GM19035 (cell line): ENCODE data around the gene RCVRN.

Experiments used
- ATAC-seq: cut with Tn5 transposase; IDR thresholded peaks from one replicate; pipeline ENCODE4 v1.9.1; 2021; ENCODE audit not compliant: unreplicated experiment

Gene RCVRN

DNA sequence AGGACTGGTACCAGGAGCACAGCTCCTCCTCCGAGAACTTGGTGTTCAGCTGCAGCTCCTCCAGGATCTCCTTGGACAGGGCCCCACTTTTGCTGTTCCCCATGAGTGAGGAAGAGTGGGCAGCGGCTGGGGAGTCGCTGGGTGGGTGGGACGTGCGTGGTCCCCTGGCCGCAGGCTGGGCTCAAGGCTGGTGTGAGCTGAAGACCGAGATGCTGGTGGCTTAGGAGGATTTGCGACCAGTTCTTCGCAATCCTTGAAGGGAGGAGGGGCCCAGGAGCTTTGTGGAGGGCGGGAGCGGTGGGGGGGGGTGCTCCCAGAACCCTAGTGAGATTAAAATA is at the start of gene RCVRN:
Gene RCVRN (minus strand): TSS at position 194 of the 338 bp plus-strand sequence. CDS start 91 bp downstream, at position 103.
- ATAC-seq = no peak

DNA sequence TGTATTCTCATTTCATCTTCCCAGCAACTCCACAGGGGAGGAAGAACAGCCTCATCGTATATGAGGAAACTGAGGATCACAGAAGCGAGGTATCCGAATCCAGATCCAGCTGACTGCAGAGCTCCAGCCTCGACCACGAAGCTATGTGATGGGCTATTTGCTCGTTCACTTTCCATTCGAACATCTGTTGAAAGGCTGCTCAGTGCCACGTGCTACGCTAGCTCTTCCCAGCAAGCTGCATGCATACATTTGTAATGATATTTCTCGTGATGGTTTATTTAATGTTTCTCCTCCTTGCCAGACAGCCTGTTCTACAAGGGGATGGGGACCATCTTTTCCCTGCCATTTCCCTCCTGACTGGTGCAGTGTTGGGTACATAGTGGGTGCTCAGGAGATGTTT is 48.4 kb upstream of the RCVRN start:
- no peak for ATAC-seq

DNA sequence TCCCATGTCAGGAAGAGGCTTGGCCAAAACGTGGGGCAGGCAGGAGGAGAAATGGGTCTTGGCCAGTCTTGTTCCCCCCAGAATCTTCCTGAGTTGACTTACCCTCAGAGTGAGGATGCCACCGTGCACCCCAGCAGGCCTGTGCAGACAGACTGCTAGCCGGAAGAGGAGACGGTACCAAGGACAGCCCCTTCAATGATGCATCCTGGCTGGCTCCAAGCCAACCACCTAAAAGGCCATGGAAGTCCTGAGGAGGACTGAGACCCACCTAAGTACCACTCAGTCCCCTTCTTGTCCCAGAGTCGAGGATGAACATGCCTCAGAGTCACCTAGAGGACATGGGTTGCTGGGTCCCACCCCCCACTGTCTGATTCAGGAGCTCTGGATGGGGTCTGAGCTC is 46.7 kb upstream of the RCVRN start:
- ATAC-seq = no peak

- ATAC-seq = no peak
Measured at GRCh38 chr17:9948928-9949327, 43.9 kb upstream of the RCVRN start.

DNA sequence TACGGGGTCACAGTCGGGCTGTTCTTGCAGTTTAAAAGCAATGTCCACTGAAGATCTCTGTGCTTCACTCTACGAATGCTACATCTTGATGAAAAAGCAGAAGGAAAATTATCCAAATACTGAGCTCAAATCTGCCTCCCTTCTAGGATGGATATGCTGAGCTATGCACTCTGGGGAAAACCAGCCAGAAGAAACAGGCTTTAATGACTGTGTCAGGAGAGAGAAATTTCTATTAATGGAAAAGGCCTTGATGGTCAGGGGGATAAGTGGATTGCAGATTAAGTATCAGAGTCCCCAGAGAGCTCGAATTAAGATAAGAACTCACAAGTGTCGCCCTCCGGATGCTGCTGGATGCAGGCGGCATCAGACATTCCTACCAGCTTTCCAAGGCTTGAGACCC is 39.6 kb upstream of the RCVRN start:
- ATAC-seq = no peak

GRCh38 chr17:9943343-9943742 is 38.3 kb upstream of the RCVRN start:
- ATAC-seq = no peak

DNA sequence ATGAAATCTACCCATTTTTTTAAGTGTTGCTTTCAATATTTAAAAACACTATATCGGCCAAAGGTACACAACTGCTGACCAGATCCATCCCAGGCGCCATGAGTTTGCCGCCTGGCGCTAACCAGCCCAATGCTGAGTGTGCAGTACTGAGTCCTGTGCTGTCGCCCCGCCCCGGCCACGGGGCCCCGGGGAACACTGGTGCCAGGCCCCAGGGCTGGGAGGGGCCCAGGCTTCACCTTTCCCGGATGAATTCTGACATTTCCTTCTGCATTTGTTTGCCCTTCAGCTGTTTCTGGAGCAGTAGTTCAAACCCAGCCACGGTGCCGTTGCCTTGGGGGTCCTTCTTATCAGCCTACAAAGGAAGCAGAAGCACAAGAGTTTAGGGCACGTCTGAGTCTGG is 37.8 kb upstream of the RCVRN start:
- no peak for ATAC-seq

- no peak for ATAC-seq
Measured at GRCh38 chr17:9941305-9941704, 36.2 kb upstream of the RCVRN start.

DNA sequence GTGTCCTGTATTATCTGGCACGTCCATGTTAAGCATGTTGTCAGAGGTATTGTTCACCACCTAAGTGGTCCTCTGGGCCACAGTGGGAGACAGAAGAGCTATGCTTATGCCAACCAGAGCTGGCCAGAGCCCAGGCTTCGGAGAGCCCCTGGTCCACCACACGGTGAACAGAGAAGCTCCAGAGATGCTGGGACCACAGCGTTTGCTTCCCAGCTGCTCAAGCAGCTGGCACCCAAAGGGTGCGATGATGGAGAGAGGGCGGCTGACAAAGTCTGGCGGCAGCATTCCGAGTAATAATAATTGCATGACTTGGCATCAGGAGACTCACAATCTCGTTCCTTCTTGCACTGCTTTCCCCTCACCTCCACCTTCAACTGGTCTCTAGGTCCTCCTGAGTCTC is 35.8 kb upstream of the RCVRN start:
- no peak for ATAC-seq

DNA sequence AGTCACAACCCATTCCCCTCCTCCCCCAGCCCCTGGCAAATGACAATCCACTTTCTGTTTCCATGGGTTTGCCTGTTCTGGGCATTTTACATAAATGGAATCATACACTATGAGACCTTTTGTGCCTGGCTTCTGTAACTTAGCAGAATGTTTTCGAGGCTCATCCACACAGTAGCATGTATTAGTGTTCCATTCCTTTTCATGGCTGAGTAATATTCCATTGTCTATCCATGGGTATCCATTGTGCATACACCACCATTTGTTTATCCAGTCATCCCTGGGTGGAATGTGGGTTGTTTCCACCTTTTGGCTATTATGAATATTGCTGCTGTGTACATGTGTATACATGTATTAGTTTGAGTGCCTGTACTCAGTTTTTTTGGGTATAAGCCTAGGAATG is 33.7 kb upstream of the RCVRN start:
- no peak for ATAC-seq

GRCh38 chr17:9937901-9938300 is 32.8 kb upstream of the RCVRN start:
- no peak for ATAC-seq

- no peak for ATAC-seq
Measured at GRCh38 chr17:9937241-9937761, 32.2 kb upstream of the RCVRN start.

DNA sequence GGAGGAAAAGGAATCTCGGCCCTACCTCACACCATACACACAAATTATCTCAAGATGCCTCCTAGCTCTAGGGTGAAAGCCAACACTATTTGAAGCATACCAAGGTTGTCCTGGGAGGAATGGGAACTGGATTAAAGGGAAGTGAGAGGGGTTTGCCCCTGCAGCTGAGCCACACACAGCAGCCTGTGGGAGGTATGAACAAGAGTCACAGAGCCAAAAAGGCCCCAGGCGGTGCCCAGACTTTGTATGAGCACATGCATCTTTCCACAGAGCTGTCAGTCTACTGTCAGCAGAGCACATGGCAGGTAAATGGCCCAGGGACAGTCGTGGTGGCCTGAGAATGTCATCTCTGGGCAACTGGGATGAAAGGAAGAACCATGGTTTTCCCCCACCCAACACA is 31.0 kb upstream of the RCVRN start:
- no peak for ATAC-seq

DNA sequence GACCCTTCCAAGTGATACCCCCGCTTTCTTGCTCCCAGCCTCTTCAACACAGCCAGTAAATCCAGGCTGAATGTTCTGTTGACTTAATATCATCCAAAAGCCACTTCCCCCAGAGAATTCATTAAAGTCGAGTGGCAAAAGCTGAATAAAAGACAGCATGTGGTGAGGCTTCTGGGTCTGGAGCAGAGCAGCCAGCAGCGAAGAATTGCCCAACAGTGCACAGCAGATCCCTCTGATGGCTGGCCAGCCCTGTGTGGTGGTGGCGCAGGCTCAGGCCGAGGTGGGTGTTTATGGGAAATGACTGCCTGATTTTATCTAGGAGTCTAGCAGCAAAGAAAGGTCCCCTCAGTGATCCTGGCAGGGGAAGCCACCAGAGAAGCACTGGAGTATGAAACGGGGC is 30.3 kb upstream of the RCVRN start:
- ATAC-seq = no peak

DNA sequence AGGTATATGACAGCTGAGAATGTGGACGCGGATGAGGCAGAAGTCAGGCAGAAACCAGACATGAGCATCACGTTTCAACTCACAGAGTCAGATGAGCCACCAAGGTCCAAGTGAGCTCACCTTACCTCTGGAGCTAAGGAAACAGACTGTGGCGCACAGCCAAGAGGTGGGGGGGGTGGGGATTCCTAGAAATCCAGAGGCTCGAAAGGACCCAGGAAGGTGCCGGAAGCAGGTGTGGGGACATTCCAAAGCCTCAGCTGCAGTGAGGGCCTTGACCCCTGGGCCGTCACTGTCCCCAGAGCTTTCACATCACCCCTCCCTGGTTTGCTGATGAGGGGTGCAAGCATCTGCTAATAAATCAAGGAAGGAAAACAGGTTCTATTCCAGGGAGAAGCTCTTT is 29.3 kb upstream of the RCVRN start:
- ATAC-seq = no peak

- ATAC-seq = no peak
Measured at GRCh38 chr17:9932491-9932890, 27.4 kb upstream of the RCVRN start.

DNA sequence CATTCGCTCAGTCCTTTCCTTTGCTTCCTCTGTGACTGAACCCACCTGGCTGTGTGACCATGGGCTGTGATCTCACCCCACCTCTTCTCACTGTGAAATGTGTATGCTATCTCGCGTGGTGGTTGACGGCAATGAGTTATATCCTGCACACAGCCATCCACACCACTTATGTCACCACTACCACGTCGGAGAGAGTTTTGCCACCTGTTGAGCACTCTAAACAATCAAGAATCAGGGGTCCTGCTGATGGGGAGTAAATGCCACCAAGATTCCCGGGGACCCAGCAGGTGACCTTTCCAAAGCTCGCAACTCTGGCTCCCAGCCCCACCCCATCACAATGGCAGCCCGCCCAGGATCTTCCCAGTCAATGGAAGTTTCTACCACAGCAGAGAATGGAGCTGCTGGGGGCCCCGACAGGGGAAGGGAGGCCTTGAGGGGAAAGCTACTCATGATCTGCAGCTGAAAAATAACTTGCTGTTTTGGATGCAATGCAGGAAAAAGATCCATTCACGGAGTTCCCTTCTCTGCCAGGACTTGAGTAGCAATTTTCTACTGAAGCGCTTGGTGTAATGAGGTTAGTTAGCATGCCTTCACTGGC is 26.2 kb upstream of the RCVRN start:
- no peak for ATAC-seq

- no peak for ATAC-seq
Measured at GRCh38 chr17:9929871-9930270, 24.8 kb upstream of the RCVRN start.

GRCh38 chr17:9928601-9929333 is 23.7 kb upstream of the RCVRN start:
- ATAC-seq = no peak

DNA sequence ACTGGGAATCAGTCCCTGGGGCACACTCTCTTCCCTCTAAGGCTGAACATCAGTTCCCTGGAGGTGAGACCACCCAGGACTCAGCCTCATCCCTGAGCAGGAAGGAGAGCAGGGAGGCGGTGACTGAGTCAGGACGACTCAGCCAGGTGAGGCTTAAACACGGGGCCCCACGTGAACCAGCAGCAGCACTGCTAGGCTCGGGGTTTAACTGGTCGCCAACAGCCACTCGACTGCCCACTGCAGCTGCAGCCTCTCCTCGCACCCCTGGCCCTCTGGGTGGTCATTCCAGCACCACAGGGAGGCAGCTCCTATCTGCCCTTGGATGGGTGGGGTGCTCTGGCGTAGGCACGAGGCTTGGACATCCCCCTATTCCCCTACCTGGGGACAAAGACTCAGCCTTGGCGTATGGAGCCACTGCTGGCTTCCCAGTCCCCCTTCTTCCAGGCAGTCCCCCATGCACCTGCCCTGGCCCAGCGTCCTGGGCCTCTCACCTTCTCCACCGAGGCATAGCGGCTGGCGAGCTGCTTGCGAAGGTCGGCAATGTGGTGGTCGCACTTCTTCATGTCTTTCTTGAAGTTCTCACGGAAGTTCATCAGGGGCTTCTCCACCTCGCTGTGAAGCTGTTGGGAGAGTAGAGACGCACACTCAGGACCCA is 21.2 kb upstream of the RCVRN start:
- no peak for ATAC-seq

- ATAC-seq = no peak
Measured at GRCh38 chr17:9925457-9925856, 20.4 kb upstream of the RCVRN start.

DNA sequence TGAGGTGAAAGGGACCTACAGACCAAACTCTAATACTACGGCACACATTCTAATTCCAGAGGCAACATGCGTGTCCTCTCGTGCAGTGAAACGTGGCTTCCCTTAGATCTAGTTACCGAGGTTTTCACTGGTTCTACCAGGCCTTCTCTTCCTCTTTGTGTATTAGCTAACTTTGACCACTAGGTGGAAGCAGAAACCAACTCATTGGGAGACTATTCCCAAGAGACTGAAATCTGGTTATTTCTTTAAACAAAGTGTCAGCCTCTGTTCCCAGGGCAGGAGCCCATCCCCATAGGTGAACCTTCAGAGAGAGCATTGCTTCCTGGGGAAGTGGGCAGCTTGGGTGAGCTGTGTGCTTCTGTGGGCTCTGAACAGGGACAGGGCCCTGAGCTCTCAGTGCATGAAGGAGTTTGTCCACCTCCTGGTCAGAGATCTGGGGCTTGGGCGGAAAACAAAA is 19.7 kb upstream of the RCVRN start:
- no peak for ATAC-seq
